Measurements from ENCODE around the gene ANP32E.

ANP32E gene

DNA sequence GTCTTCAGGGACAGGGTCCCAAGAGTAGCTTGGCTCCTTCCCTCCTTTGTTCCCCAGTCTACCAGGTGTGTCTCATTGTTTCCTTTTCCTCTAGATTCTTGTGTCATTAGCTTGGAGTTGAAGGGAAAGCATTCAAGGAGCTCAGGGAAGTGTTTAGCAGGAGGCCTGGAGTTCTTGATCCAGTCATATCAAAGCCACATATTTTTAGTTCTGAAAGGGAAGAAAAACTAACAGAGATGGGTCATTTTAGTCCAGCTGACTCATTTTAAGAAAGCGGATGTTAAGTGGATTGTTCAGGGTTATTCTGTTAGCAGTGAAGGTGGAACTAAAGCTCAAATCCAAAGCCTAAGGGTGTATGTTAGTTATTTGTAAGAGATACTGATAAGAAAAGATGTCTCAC lies 37.4 kb upstream of the ANP32E start:
- Histone ChIP-seq H3K9me3 (ENCODE audit: control insufficient read depth, insufficient read depth, low read depth, low read length) (no peaks in the 10 kb centered on the region), H3K4me1 (ENCODE audit: control insufficient read depth, insufficient read depth, low read length) (0 out of 2 replicates have a peak, but pooled peaks cover 4% of the 10 kb centered on the region), H3K27ac (ENCODE audit: extremely low read depth, low read depth, low read length) (no peak overlapping the region), H3K36me3 (ENCODE audit: control insufficient read depth in 2 of 2, insufficient read depth in 1 of 2, low read length in 2 of 2) (peaks cover 0 to 6% of the 10 kb centered on the region in 2 experiments; a peak in 1 of 3 replicates), H3K4me3 (ENCODE audit: low read depth, low read length) (no peak overlapping the region)
- POLR2A ChIA-PET, result interaction anchor here (1.0 kb wide), 1 partner anchor 90 kb away, joined by 4 read pairs; the partner anchor contains the start of gene RPRD2
- CTCF ChIA-PET, result interaction anchor here (0.5 to 4.8 kb wide), 5 partner anchors 7 to 135 kb away, joined by 3 to 33 read pairs (median 6); no protein-coding TSS in a partner anchor
- TF ChIP-seq ZNF558 (tag by site-specific recombination; IDR thresholded peaks at IDR 0.05) (no peak), ZFHX2 (tag by site-specific recombination; conservative IDR thresholded peaks at IDR 0.05) (no peak), ZNF626 (tag by site-specific recombination; IDR thresholded peaks at IDR 0.05) (no peak), YY2 (tag by site-specific recombination; IDR thresholded peaks at IDR 0.05) (no peak), ZEB2 (tag by site-specific recombination; IDR thresholded peaks at IDR 0.05) (no peak), ZNF248 (tag by site-specific recombination; IDR thresholded peaks at IDR 0.05) (no peak), SCRT1 (tag by site-specific recombination; IDR thresholded peaks at IDR 0.05; ENCODE audit: borderline replicate concordance) (no peak)

DNA sequence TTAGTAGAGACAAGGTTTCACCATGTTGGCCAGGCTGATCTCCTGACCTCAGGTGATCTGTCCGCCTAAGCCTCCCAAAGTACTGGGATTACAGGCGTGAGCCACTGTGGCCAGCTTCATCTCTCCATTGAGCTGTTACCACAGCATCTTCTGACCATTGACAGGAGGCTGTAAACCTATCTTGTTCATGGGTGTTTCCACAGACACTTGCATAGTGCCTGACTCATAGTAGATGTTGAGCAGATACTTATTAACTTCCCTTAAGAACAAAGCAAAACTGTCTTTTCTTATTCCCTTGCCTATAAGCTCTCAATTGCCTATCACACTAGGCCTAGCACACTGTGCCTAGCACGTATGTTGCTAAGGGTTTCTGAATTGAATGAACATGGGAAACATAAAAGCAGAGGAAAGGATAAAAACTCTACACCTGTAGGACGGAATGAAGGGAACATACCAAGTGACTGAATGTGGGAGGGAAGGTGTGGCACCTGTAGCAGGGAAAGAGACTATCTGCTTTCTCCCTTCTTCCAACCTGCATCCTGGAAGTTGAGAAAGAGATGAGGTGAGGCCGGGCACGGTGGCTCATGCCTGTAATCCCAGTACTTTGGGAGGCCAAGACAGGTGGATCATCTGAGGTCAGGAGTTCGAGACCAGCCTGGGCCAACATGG lies 35.5 kb upstream of the ANP32E start:
- H3K9me3 ChIP-seq (ENCODE audit: control insufficient read depth, insufficient read depth, low read depth, low read length), result no peaks in the 10 kb centered on the region
- peaks cover 4 to 13% of the 10 kb centered on the region in 2 experiments; a peak in 2 of 3 replicates for H3K36me3 ChIP-seq (ENCODE audit: control insufficient read depth in 2 of 2, insufficient read depth in 1 of 2, low read length in 2 of 2)
- no peak overlapping the region for H3K4me3 ChIP-seq (ENCODE audit: low read depth, low read length)
- H3K4me1 ChIP-seq (ENCODE audit: control insufficient read depth, insufficient read depth, low read length), result 0 out of 2 replicates have a peak, but pooled peaks cover 7% of the 10 kb centered on the region
- no peak for TF ChIP-seq HOXC10 (CRISPR knock-in tag; IDR thresholded peaks at IDR 0.05)
- TF ChIP-seq ZNF169 (tag by site-specific recombination; IDR thresholded peaks at IDR 0.05), result no peak
- no peak for TF ChIP-seq ZNF423 (tag by site-specific recombination; IDR thresholded peaks at IDR 0.05)
- TF ChIP-seq ZNF768 (tag by site-specific recombination; IDR thresholded peaks at IDR 0.05), result no peak
- no peak for TF ChIP-seq ZNF302 (tag by site-specific recombination; IDR thresholded peaks at IDR 0.05; ENCODE audit: low read depth)
- TF ChIP-seq ZNF366 (tag by site-specific recombination; conservative IDR thresholded peaks at IDR 0.05), result peak; percentile 46
- no peak for TF ChIP-seq REPIN1 (tag by site-specific recombination; IDR thresholded peaks at IDR 0.05; ENCODE audit: low read depth)
- TF ChIP-seq YY2 (tag by site-specific recombination; IDR thresholded peaks at IDR 0.05), result no peak
- TF ChIP-seq SCRT2 (tag by site-specific recombination; IDR thresholded peaks at IDR 0.05), result peak; percentile 62
- no peak for TF ChIP-seq KLF8 (tag by site-specific recombination; IDR thresholded peaks at IDR 0.05)
- ChIA-PET CTCF (interaction anchor here (0.7 to 4.8 kb wide), 7 partner anchors 9 to 1536 kb away, joined by 3 to 33 read pairs (median 6); no protein-coding TSS in a partner anchor), POLR2A (interaction anchor here (1.1 to 1.4 kb wide), 2 partner anchors 9 to 15 kb away, joined by 4 to 6 read pairs; partner anchors contain the start of gene CA14)
- H3K27ac ChIP-seq (ENCODE audit: extremely low read depth, low read depth, low read length), result no peak overlapping the region

DNA sequence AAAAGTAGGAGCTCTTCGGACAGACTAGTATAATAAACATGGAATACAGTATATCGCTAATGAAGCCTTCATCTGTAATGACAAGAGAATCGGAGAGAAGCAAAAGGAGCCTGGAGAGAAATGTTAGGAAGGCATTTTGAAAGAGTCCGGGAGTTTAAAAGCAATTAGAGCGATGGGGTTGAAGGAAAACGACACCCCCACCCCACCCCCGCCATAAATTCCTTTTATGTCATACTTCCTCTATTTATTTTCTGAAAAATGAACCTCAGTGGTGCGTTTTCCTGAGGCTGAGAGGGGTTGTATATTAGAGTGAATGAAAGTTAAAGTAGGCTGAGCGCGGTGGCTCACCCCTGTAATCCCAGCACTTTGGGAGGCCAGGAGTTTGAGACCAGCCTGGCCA lies 33.5 kb upstream of the ANP32E start:
- H3K4me3 ChIP-seq (ENCODE audit: low read depth, low read length), result no peak overlapping the region; the same call in 1 of the 2 replicates
- no peaks in the 10 kb centered on the region for H3K9me3 ChIP-seq (ENCODE audit: control insufficient read depth, insufficient read depth, low read depth, low read length)
- ChIA-PET CTCF (interaction anchor here (1.1 to 4.8 kb wide), 3 partner anchors 9 to 14 kb away, joined by 6 to 33 read pairs (median 13); no protein-coding TSS in a partner anchor), POLR2A (interaction anchor here (0.6 to 1.2 kb wide), 7 partner anchors 9 to 1057 kb away, joined by 3 to 8 read pairs (median 4); partner anchors contain the start of genes CA14 and MCL1)
- peaks cover 4 to 31% of the 10 kb centered on the region in 2 experiments; a peak in 2 of 3 replicates for H3K36me3 ChIP-seq (ENCODE audit: control insufficient read depth in 2 of 2, insufficient read depth in 1 of 2, low read length in 2 of 2)
- 0 out of 2 replicates have a peak, but pooled peaks cover 7% of the 10 kb centered on the region for H3K4me1 ChIP-seq (ENCODE audit: control insufficient read depth, insufficient read depth, low read length)
- no peak overlapping the region for H3K27ac ChIP-seq (ENCODE audit: extremely low read depth, low read depth, low read length)
- TF ChIP-seq ZNF596 (tag by site-specific recombination; IDR thresholded peaks at IDR 0.05) (peak; percentile 27; the same call in 1 of the 2 replicates), ZSCAN16 (tag by site-specific recombination; IDR thresholded peaks at IDR 0.05) (0 out of 2 replicates have a peak, but pooled peaks have one; percentile 7), ZNF558 (tag by site-specific recombination; IDR thresholded peaks at IDR 0.05) (no peak), ZNF473 (tag by site-specific recombination; IDR thresholded peaks at IDR 0.05) (no peak)
- TF ChIP-seq, protein P1, sequence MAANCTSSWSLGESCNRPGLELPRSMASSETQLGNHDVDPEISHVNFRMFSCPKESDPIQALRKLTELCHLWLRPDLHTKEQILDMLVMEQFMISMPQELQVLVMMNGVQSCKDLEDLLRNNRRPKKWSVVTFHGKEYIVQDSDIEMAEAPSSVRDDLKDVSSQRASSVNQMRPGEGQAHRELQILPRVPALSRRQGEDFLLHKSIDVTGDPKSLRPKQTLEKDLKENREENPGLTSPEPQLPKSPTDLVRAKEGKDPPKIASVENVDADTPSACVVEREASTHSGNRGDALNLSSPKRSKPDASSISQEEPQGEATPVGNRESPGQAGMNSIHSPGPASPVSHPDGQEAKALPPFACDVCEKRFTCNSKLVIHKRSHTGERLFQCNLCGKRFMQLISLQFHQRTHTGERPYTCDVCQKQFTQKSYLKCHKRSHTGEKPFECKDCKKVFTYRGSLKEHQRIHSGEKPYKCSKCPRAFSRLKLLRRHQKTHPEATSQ (tag by site-specific recombination; IDR thresholded peaks at IDR 0.05), result no peak
- TF ChIP-seq, protein P2, sequence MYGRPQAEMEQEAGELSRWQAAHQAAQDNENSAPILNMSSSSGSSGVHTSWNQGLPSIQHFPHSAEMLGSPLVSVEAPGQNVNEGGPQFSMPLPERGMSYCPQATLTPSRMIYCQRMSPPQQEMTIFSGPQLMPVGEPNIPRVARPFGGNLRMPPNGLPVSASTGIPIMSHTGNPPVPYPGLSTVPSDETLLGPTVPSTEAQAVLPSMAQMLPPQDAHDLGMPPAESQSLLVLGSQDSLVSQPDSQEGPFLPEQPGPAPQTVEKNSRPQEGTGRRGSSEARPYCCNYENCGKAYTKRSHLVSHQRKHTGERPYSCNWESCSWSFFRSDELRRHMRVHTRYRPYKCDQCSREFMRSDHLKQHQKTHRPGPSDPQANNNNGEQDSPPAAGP (tag by site-specific recombination; IDR thresholded peaks at IDR 0.05), result no peak

Measured in HEK293 (cell line).